ENCODE data around the gene TEAD1. TPM values are rescaled to one million over a fixed set of nuclear protein-coding genes. Genes with fewer than 3 reads are reported as not detected.

TEAD1 gene
- total and polyA plus RNA-seq, 2 experiments from 2014 or later: 24.5 to 103 TPM

- Histone ChIP-seq H3K4me1 (ENCODE audit: insufficient read depth) (peaks cover 53% of the 10 kb centered on the region), H3K27ac (ENCODE audit: low read depth) (peak overlapping the region; percentile 4), H3F3A (replicated peaks; ENCODE audit: low read depth) (no peaks in the 10 kb centered on the region), H3K4me2 (peak overlapping the region; percentile 46; the same call in 1 of the 2 replicates), H3K79me2 (replicated peaks; ENCODE audit: insufficient read depth) (peaks cover 92% of the 10 kb centered on the region), H3K9me2 (ENCODE audit: insufficient read depth) (no peaks in the 10 kb centered on the region), H3K27me3 (ENCODE audit: insufficient read depth) (no peaks in the 10 kb centered on the region), H3K36me3 (ENCODE audit: insufficient read depth) (peaks cover 17% of the 10 kb centered on the region), H2AFZ (no peak overlapping the region), H4K20me1 (replicated peaks; ENCODE audit: insufficient read depth) (peaks cover 21% of the 10 kb centered on the region), H3K4me3 (no peak overlapping the region)
- DNase-seq (ENCODE audit: low spot score) (no peak), ATAC-seq (no peak)
- no peak overlapping the region; the same call in 2 of the 3 replicates for H3K4me3 Mint-ChIP-seq
- TF ChIP-seq CREB1 (CRISPR knock-in tag; IDR thresholded peaks at IDR 0.05; ENCODE audit: low read depth): no peak
- no peak for TF ChIP-seq STAT1 (IDR thresholded peaks at IDR 0.05; ENCODE audit: unreplicated experiment)
- no peak for TF ChIP-seq ZNF114 (CRISPR knock-in tag; IDR thresholded peaks at IDR 0.05)
- TF ChIP-seq POLR2AphosphoS5 (IDR thresholded peaks at IDR 0.05; ENCODE audit: low read depth): no peak
- H3K27ac Mint-ChIP-seq: peak overlapping the region; percentile 73; the same call in 1 of the 2 replicates
- H3K36me3 Mint-ChIP-seq (ENCODE audit: low read depth): peaks cover 26% of the 10 kb centered on the region
- peaks cover 19% of the 10 kb centered on the region for H3K4me1 Mint-ChIP-seq
- peaks cover 8% of the 10 kb centered on the region for H3K27me3 Mint-ChIP-seq (ENCODE audit: insufficient read depth, low read depth, poor library complexity)
- H3K9me3 Mint-ChIP-seq: no peaks in the 10 kb centered on the region
Observed at GRCh38 chr11:12768726-12769673, 94.8 kb downstream of the TEAD1 start.

GRCh38 chr11:12769834-12770345, 95.7 kb downstream of the TEAD1 start:
- peaks cover 17% of the 10 kb centered on the region for H4K20me1 ChIP-seq (replicated peaks; ENCODE audit: insufficient read depth)
- H3K9me2 ChIP-seq (ENCODE audit: insufficient read depth): no peaks in the 10 kb centered on the region
- H3K4me1 ChIP-seq (ENCODE audit: insufficient read depth): peaks cover 54% of the 10 kb centered on the region
- H3K4me2 ChIP-seq: peak overlapping the region; percentile 46; the same call in 1 of the 2 replicates
- H3K79me2 ChIP-seq (replicated peaks; ENCODE audit: insufficient read depth): peaks cover 96% of the 10 kb centered on the region
- ATAC-seq: no peak
- Mint-ChIP-seq H3K36me3 (ENCODE audit: low read depth) (peaks cover 19% of the 10 kb centered on the region), H3K9me3 (no peaks in the 10 kb centered on the region; the same call in 2 of the 3 replicates), H3K4me3 (no peak overlapping the region), H3K4me1 (peaks cover 17% of the 10 kb centered on the region), H3K27ac (no peak overlapping the region), H3K27me3 (ENCODE audit: insufficient read depth, low read depth, poor library complexity) (peaks cover 8% of the 10 kb centered on the region)
- peaks cover 9% of the 10 kb centered on the region for H3K36me3 ChIP-seq (ENCODE audit: insufficient read depth)
- no peak for TF ChIP-seq STAT1 (IDR thresholded peaks at IDR 0.05; ENCODE audit: unreplicated experiment)
- no peak overlapping the region for H2AFZ ChIP-seq
- H3K27ac ChIP-seq (ENCODE audit: low read depth): peak overlapping the region; percentile 4; the same call in 1 of the 2 replicates
- H3F3A ChIP-seq (replicated peaks; ENCODE audit: low read depth): no peaks in the 10 kb centered on the region
- DNase-seq (ENCODE audit: low spot score): peak; percentile 39
- no peaks in the 10 kb centered on the region for H3K27me3 ChIP-seq (ENCODE audit: insufficient read depth)
- H3K4me3 ChIP-seq: no peak overlapping the region

GRCh38 chr11:12770435-12770834, 96.2 kb downstream of the TEAD1 start:
- peaks cover 14% of the 10 kb centered on the region for H3K36me3 Mint-ChIP-seq (ENCODE audit: low read depth)
- no peak overlapping the region for H2AFZ ChIP-seq
- no peak overlapping the region for H3K4me3 ChIP-seq
- peaks cover 5% of the 10 kb centered on the region for H3K36me3 ChIP-seq (ENCODE audit: insufficient read depth)
- DNase-seq (ENCODE audit: low spot score) (no peak), ATAC-seq (no peak)
- H3K27ac ChIP-seq (ENCODE audit: low read depth): no peak overlapping the region
- H3F3A ChIP-seq (replicated peaks; ENCODE audit: low read depth): no peaks in the 10 kb centered on the region
- H3K27ac Mint-ChIP-seq: no peak overlapping the region
- H3K4me2 ChIP-seq: no peak overlapping the region
- H3K27me3 ChIP-seq (ENCODE audit: insufficient read depth): no peaks in the 10 kb centered on the region
- peaks cover 57% of the 10 kb centered on the region for H3K4me1 ChIP-seq (ENCODE audit: insufficient read depth)
- H4K20me1 ChIP-seq (replicated peaks; ENCODE audit: insufficient read depth): peaks cover 15% of the 10 kb centered on the region
- no peaks in the 10 kb centered on the region; the same call in 2 of the 3 replicates for H3K9me3 Mint-ChIP-seq
- H3K4me3 Mint-ChIP-seq: no peak overlapping the region
- peaks cover 96% of the 10 kb centered on the region for H3K79me2 ChIP-seq (replicated peaks; ENCODE audit: insufficient read depth)
- H3K9me2 ChIP-seq (ENCODE audit: insufficient read depth): no peaks in the 10 kb centered on the region
- H3K4me1 Mint-ChIP-seq: peaks cover 22% of the 10 kb centered on the region
- H3K27me3 Mint-ChIP-seq (ENCODE audit: insufficient read depth, low read depth, poor library complexity): peaks cover 8% of the 10 kb centered on the region
- TF ChIP-seq CREB1 (CRISPR knock-in tag; IDR thresholded peaks at IDR 0.05; ENCODE audit: low read depth) (no peak), ETS1 (IDR thresholded peaks at IDR 0.05) (no peak), POLR2AphosphoS5 (IDR thresholded peaks at IDR 0.05; ENCODE audit: low read depth) (no peak)
- TF ChIP-seq, protein P1, sequence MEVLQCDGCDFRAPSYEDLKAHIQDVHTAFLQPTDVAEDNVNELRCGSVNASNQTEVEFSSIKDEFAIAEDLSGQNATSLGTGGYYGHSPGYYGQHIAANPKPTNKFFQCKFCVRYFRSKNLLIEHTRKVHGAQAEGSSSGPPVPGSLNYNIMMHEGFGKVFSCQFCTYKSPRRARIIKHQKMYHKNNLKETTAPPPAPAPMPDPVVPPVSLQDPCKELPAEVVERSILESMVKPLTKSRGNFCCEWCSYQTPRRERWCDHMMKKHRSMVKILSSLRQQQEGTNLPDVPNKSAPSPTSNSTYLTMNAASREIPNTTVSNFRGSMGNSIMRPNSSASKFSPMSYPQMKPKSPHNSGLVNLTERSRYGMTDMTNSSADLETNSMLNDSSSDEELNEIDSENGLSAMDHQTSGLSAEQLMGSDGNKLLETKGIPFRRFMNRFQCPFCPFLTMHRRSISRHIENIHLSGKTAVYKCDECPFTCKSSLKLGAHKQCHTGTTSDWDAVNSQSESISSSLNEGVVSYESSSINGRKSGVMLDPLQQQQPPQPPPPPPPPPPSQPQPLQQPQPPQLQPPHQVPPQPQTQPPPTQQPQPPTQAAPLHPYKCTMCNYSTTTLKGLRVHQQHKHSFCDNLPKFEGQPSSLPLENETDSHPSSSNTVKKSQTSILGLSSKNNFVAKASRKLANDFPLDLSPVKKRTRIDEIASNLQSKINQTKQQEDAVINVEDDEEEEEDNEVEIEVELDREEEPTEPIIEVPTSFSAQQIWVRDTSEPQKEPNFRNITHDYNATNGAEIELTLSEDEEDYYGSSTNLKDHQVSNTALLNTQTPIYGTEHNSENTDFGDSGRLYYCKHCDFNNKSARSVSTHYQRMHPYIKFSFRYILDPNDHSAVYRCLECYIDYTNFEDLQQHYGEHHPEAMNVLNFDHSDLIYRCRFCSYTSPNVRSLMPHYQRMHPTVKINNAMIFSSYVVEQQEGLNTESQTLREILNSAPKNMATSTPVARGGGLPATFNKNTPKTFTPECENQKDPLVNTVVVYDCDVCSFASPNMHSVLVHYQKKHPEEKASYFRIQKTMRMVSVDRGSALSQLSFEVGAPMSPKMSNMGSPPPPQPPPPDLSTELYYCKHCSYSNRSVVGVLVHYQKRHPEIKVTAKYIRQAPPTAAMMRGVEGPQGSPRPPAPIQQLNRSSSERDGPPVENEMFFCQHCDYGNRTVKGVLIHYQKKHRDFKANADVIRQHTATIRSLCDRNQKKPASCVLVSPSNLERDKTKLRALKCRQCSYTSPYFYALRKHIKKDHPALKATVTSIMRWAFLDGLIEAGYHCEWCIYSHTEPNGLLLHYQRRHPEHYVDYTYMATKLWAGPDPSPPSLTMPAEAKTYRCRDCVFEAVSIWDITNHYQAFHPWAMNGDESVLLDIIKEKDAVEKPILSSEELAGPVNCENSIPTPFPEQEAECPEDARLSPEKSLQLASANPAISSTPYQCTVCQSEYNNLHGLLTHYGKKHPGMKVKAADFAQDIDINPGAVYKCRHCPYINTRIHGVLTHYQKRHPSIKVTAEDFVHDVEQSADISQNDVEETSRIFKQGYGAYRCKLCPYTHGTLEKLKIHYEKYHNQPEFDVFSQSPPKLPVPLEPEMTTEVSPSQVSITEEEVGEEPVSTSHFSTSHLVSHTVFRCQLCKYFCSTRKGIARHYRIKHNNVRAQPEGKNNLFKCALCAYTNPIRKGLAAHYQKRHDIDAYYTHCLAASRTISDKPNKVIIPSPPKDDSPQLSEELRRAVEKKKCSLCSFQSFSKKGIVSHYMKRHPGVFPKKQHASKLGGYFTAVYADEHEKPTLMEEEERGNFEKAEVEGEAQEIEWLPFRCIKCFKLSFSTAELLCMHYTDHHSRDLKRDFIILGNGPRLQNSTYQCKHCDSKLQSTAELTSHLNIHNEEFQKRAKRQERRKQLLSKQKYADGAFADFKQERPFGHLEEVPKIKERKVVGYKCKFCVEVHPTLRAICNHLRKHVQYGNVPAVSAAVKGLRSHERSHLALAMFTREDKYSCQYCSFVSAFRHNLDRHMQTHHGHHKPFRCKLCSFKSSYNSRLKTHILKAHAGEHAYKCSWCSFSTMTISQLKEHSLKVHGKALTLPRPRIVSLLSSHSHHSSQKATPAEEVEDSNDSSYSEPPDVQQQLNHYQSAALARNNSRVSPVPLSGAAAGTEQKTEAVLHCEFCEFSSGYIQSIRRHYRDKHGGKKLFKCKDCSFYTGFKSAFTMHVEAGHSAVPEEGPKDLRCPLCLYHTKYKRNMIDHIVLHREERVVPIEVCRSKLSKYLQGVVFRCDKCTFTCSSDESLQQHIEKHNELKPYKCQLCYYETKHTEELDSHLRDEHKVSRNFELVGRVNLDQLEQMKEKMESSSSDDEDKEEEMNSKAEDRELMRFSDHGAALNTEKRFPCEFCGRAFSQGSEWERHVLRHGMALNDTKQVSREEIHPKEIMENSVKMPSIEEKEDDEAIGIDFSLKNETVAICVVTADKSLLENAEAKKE (CRISPR knock-in tag; IDR thresholded peaks at IDR 0.05): no peak
